ENCODE measurements around the gene AFG1L. TPM values are rescaled to one million over a fixed set of nuclear protein-coding genes. Genes with fewer than 3 reads are reported as not detected.

Gene AFG1L
- total RNA-seq, 1 donor from 2014 or later: 9.6 TPM

DNA sequence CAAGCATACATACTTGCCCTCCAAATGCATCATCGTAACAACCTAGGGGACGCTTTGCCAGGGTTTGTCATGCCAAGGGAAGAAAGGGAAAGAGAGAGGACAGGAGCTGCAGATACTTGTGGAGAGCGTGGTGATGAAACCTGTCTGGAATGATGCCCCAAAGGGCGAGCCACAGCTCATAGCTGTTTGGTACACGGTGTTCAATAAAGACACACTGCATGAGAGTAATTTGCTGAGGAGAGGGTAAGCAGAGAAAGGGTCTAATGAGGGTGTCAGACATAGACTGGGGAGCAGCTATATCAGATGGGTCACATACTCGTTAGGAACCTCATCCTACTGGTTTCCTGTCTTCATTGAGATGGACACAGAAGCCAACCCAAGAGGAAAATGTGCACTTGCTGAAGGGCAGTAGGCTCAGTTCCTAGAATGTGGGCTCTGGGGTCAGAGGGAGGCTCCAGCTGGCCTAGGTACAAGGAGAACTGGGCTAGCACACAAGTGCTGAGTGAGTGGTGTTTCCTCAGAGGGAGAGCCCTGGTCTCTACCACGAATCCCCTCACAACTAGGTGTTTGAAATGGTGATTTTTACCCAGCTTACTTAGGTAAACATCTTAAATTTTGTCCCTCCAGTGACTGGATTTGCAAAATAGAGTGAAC, 260.7 kb downstream of the AFG1L start:
- H3K27me3 Mint-ChIP-seq: peaks cover 16% of the 10 kb centered on the region
- DNase-seq (ENCODE audit: extremely low spot score, unreplicated experiment): no peak
- H3K4me3 Mint-ChIP-seq: peak overlapping the region; percentile 41
- H3K27ac Mint-ChIP-seq: no peak overlapping the region
- TF ChIP-seq, protein P1, sequence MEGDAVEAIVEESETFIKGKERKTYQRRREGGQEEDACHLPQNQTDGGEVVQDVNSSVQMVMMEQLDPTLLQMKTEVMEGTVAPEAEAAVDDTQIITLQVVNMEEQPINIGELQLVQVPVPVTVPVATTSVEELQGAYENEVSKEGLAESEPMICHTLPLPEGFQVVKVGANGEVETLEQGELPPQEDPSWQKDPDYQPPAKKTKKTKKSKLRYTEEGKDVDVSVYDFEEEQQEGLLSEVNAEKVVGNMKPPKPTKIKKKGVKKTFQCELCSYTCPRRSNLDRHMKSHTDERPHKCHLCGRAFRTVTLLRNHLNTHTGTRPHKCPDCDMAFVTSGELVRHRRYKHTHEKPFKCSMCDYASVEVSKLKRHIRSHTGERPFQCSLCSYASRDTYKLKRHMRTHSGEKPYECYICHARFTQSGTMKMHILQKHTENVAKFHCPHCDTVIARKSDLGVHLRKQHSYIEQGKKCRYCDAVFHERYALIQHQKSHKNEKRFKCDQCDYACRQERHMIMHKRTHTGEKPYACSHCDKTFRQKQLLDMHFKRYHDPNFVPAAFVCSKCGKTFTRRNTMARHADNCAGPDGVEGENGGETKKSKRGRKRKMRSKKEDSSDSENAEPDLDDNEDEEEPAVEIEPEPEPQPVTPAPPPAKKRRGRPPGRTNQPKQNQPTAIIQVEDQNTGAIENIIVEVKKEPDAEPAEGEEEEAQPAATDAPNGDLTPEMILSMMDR (conservative IDR thresholded peaks at IDR 0.05): no peak
- H3K9me3 Mint-ChIP-seq: no peaks in the 10 kb centered on the region
- H3K36me3 Mint-ChIP-seq: no peaks in the 10 kb centered on the region
- peaks cover 8% of the 10 kb centered on the region for H3K4me1 Mint-ChIP-seq (ENCODE audit: unreplicated experiment)

DNA sequence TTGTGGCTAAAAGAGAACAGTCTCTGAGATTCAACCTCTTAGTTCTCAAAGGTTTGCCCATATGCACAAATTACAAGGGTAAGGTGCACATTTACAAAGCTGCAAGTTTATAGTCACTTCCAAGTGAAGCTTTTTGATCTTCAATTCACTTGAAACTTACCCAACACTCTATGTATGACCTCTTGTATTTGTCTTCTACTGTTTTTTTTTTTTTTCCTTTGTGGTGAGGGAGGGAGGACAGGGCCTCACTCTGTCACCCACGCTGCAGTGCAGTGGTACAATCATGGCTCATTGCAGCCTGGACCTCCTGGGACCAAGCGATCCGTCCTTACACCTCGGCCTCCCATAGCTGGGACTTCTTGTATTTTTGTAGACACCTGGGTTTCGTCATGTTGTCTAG, 261.4 kb downstream of the AFG1L start:
- no peaks in the 10 kb centered on the region for H3K9me3 Mint-ChIP-seq
- no peak for DNase-seq (ENCODE audit: extremely low spot score, unreplicated experiment)
- no peaks in the 10 kb centered on the region for H3K36me3 Mint-ChIP-seq
- TF ChIP-seq, protein P1 (conservative IDR thresholded peaks at IDR 0.05): no peak
- peaks cover 16% of the 10 kb centered on the region for H3K27me3 Mint-ChIP-seq
- H3K4me3 Mint-ChIP-seq: no peak overlapping the region
- H3K27ac Mint-ChIP-seq: peak overlapping the region; percentile 90
- H3K4me1 Mint-ChIP-seq (ENCODE audit: unreplicated experiment): peaks cover 8% of the 10 kb centered on the region

DNA sequence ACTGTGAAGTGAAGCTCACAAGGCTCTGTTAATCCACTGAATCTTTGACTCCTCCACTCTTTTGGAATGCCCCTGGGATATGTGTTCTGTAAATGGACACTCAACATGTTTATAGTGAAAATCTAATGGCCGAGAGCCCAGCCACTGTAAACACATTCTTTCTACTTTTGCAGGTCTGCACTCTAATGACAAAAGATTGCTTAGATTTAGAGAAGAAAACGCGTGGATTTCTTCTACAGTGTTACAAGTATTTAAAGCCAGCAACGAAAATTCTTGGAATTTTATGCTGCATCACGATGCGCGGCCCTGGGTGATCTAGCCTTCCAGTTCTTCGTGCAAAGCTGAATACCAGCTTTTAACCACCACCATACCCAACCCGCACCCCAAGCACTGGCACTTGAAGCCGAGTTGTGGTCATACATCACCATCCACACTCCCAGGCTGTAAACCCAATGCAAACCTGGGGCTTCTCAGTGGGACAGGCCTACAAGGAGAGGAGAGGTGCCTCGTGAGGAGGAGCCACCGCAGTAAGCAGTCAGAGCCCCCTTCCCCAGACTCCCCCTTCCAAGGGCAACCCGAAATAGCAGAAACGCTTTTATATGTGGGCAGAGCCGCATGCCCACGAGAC, 262.1 kb downstream of the AFG1L start:
- H3K27ac Mint-ChIP-seq: peak overlapping the region; percentile 90
- TF ChIP-seq, protein P1 (conservative IDR thresholded peaks at IDR 0.05): no peak
- no peaks in the 10 kb centered on the region for H3K9me3 Mint-ChIP-seq
- DNase-seq (ENCODE audit: extremely low spot score, unreplicated experiment): no peak
- peaks cover 18% of the 10 kb centered on the region for H3K27me3 Mint-ChIP-seq
- peak overlapping the region; percentile 85 for H3K4me3 Mint-ChIP-seq
- peaks cover 8% of the 10 kb centered on the region for H3K4me1 Mint-ChIP-seq (ENCODE audit: unreplicated experiment)
- H3K36me3 Mint-ChIP-seq: no peaks in the 10 kb centered on the region

DNA sequence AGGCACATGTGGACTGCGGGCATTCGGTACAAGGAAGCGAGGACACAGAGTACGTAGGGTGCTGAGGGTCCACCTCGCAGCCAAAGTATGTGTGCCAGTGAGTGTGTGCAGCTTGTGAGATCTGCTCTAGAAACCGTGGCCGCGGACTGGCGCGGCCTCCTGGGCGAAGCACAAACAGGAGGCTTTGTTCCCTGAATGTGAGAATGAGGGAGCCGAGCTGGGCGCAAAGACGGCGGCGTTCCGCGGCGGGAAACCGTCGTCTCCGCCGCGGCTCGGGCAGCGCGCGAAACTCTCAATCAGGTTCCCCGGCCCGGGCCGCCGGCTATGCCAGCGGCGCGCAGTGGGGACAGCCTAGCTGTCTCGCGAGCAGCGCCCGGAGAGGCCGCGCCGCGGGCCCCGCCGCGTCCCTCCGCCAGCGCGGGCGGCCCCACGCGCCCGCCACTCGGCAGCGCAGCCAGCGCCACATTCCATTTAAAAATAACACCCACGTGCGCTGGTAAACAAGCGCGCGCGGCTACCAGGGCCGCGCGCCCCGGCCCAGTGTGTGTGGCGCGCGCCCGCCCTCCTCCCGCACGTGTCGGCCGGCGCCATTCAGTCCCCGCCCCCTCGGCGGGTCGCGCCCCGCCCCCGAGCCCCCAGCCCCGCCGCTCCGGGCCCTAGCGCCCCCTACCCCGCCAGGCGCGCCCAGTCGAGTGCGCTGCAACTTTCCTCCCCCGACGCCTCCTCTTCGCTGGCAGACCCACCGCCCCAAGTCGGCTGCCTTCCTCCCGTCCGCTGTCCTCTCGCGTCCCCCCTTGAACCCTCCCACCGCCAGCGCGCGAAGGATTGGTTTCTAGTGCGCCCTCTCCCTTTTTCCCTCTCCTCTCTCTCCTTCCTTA, 262.9 kb downstream of the AFG1L start:
- TF ChIP-seq, protein P1 (conservative IDR thresholded peaks at IDR 0.05): peak; percentile 37
- no peaks in the 10 kb centered on the region for H3K9me3 Mint-ChIP-seq
- H3K4me1 Mint-ChIP-seq (ENCODE audit: unreplicated experiment): peaks cover 14% of the 10 kb centered on the region
- peak overlapping the region; percentile 99 for H3K4me3 Mint-ChIP-seq
- peak overlapping the region; percentile 98 for H3K27ac Mint-ChIP-seq
- H3K36me3 Mint-ChIP-seq: no peaks in the 10 kb centered on the region
- peaks cover 25% of the 10 kb centered on the region for H3K27me3 Mint-ChIP-seq
- DNase-seq (ENCODE audit: extremely low spot score, unreplicated experiment): peak; percentile 87

DNA sequence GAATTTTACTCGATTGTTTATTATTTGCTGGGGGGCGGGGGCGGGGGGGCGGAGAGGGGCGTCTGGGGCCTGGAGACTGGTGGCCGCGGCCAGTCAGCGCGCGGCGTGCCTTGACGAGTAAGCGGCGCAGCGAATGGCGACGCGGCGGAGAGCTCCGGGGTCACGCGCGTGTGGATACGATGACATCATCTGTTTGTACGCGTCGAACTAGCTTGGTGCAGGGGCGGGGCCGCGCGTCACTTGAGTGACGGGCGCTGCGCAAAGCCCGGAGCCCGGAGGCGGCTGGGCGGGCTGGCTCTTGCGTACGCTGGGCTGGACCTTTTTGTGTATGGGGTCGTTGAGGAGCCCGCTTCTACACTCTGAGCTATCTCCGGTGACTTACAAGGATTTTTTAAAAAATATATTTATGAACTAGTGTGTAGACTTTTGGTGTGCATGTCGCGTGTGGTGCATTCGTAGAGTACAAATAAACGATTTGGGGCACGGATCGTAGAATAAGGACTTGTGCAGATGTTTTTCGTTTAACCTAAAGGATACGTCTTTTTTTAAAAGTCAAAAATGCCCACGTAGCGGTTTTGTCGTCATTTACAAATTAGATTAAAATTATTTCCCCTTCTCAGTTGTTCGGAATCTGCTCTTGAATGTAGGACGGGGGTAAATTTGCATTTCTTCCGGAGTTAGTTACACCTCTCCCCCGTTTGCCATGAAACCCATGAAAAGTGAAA, 263.7 kb downstream of the AFG1L start:
- Mint-ChIP-seq H3K4me3 (peak overlapping the region; percentile 99), H3K9me3 (no peaks in the 10 kb centered on the region), H3K27ac (peak overlapping the region; percentile 98), H3K27me3 (peaks cover 24% of the 10 kb centered on the region), H3K4me1 (ENCODE audit: unreplicated experiment) (peaks cover 21% of the 10 kb centered on the region), H3K36me3 (peaks cover 4% of the 10 kb centered on the region)
- TF ChIP-seq, protein P1 (conservative IDR thresholded peaks at IDR 0.05): no peak
- DNase-seq (ENCODE audit: extremely low spot score, unreplicated experiment): peak; percentile 97

All from type B pancreatic cell (in vitro differentiated cells).